ENCODE measurements around the gene SLC4A3. TPM values are rescaled to one million over a fixed set of nuclear protein-coding genes. Genes with fewer than 3 reads are reported as not detected.

Gene SLC4A3
- total RNA-seq, 2 donors from 2014 or later, result 13.4 to 20.2 TPM

GRCh38 chr2:219676586-219676985 lies 49.2 kb downstream of the SLC4A3 start:
- DNase-seq, result no peak
- H3K4me1 Mint-ChIP-seq, result peaks cover under 1% of the 10 kb centered on the region
- H3K27ac Mint-ChIP-seq, result no peak overlapping the region
- H3K4me3 Mint-ChIP-seq, result no peak overlapping the region
- Histone ChIP-seq H3K27ac (ENCODE audit: low read depth, low read length) (no peak overlapping the region), H3K27me3 (ENCODE audit: control insufficient read depth, insufficient read depth, low read length, poor library complexity, severe bottlenecking) (peaks cover 7% of the 10 kb centered on the region), H3K9ac (ENCODE audit: extremely low read depth, low read length, poor library complexity, severe bottlenecking) (no peak overlapping the region), H3K36me3 (ENCODE audit: control insufficient read depth, insufficient read depth, low read length) (no peaks in the 10 kb centered on the region), H3K4me1 (ENCODE audit: control insufficient read depth, insufficient read depth, low read length) (no peaks in the 10 kb centered on the region), H3K9me3 (ENCODE audit: control insufficient read depth, low read length) (no peaks in the 10 kb centered on the region), H3K4me3 (ENCODE audit: low read length) (no peak overlapping the region)
- 100% methylated on average over 1 of the region's 1 CpG; no CpG with 5 or more reads in 1 of the 2 experiments for WGBS, 2 experiments (ENCODE audit: insufficient coverage in 1 of 2, insufficient read length in 1 of 2)
- H3K9me3 Mint-ChIP-seq, result no peaks in the 10 kb centered on the region
- peaks cover 13% of the 10 kb centered on the region for H3K27me3 Mint-ChIP-seq (ENCODE audit: insufficient read depth)
- no peaks in the 10 kb centered on the region for H3K36me3 Mint-ChIP-seq (ENCODE audit: low read depth)
- no peak for TF ChIP-seq CTCF (conservative IDR thresholded peaks at IDR 0.05)

GRCh38 chr2:219679041-219679440 lies 51.6 kb downstream of the SLC4A3 start:
- H3K9me3 Mint-ChIP-seq, result peaks cover 4% of the 10 kb centered on the region
- H3K4me3 Mint-ChIP-seq, result no peak overlapping the region
- no peak for DNase-seq
- no peak overlapping the region for H3K27ac ChIP-seq (ENCODE audit: low read depth, low read length)
- H3K4me1 Mint-ChIP-seq, result no peaks in the 10 kb centered on the region
- no peak for TF ChIP-seq CTCF (conservative IDR thresholded peaks at IDR 0.05)
- no peak overlapping the region for H3K27ac Mint-ChIP-seq
- H3K36me3 ChIP-seq (ENCODE audit: control insufficient read depth, insufficient read depth, low read length), result no peaks in the 10 kb centered on the region
- 84 to 100% methylated on average over 1 to 3 of the region's 3 CpGs for WGBS, 2 experiments (ENCODE audit: insufficient coverage in 1 of 2, insufficient read length in 1 of 2)
- H3K9me3 ChIP-seq (ENCODE audit: control insufficient read depth, low read length), result peaks cover 11% of the 10 kb centered on the region
- H3K4me1 ChIP-seq (ENCODE audit: control insufficient read depth, insufficient read depth, low read length), result no peaks in the 10 kb centered on the region
- H3K27me3 Mint-ChIP-seq (ENCODE audit: insufficient read depth), result peaks cover 16% of the 10 kb centered on the region
- H3K27me3 ChIP-seq (ENCODE audit: control insufficient read depth, insufficient read depth, low read length, poor library complexity, severe bottlenecking), result peaks cover 7% of the 10 kb centered on the region
- H3K4me3 ChIP-seq (ENCODE audit: low read length), result no peak overlapping the region
- H3K9ac ChIP-seq (ENCODE audit: extremely low read depth, low read length, poor library complexity, severe bottlenecking), result no peak overlapping the region
- H3K36me3 Mint-ChIP-seq (ENCODE audit: low read depth), result no peaks in the 10 kb centered on the region

GRCh38 chr2:219679571-219679970 lies 52.1 kb downstream of the SLC4A3 start:
- H3K9ac ChIP-seq (ENCODE audit: extremely low read depth, low read length, poor library complexity, severe bottlenecking), result no peak overlapping the region
- H3K27ac Mint-ChIP-seq, result no peak overlapping the region
- peaks cover 17% of the 10 kb centered on the region for H3K27me3 Mint-ChIP-seq (ENCODE audit: insufficient read depth)
- WGBS, 2 experiments (ENCODE audit: insufficient coverage in 1 of 2, insufficient read length in 1 of 2), result 100% methylated on average over 1 of the region's 1 CpG; no CpG with 5 or more reads in 1 of the 2 experiments
- peaks cover 4% of the 10 kb centered on the region for H3K9me3 Mint-ChIP-seq
- no peak overlapping the region for H3K27ac ChIP-seq (ENCODE audit: low read depth, low read length)
- no peak overlapping the region for H3K4me3 Mint-ChIP-seq
- TF ChIP-seq CTCF (conservative IDR thresholded peaks at IDR 0.05), result no peak
- peaks cover 7% of the 10 kb centered on the region for H3K27me3 ChIP-seq (ENCODE audit: control insufficient read depth, insufficient read depth, low read length, poor library complexity, severe bottlenecking)
- H3K9me3 ChIP-seq (ENCODE audit: control insufficient read depth, low read length), result peaks cover 11% of the 10 kb centered on the region
- H3K36me3 Mint-ChIP-seq (ENCODE audit: low read depth), result no peaks in the 10 kb centered on the region
- peaks cover 2% of the 10 kb centered on the region for H3K4me1 Mint-ChIP-seq
- no peak for DNase-seq
- no peak overlapping the region for H3K4me3 ChIP-seq (ENCODE audit: low read length)
- no peaks in the 10 kb centered on the region for H3K4me1 ChIP-seq (ENCODE audit: control insufficient read depth, insufficient read depth, low read length)
- no peaks in the 10 kb centered on the region for H3K36me3 ChIP-seq (ENCODE audit: control insufficient read depth, insufficient read depth, low read length)

Data from endodermal cell (in vitro differentiated cells).